Activated CD8-positive, alpha-beta memory T cell treated with anti-CD3 and anti-CD28 coated beads, Interleukin-2, amount 50 U/mL, for 48 hours (primary cell): Measurements from ENCODE around the gene MSANTD4.
"Not testable (repeated sequence)": the region's sequence is repeated elsewhere in the genome, so short reads cannot be mapped to it uniquely, and the experiment has no call there.

Source experiments
- DNase-seq: peaks from one replicate; pipeline ENCODE4 v3.0.0-alpha.2; 2020

Gene MSANTD4

DNA sequence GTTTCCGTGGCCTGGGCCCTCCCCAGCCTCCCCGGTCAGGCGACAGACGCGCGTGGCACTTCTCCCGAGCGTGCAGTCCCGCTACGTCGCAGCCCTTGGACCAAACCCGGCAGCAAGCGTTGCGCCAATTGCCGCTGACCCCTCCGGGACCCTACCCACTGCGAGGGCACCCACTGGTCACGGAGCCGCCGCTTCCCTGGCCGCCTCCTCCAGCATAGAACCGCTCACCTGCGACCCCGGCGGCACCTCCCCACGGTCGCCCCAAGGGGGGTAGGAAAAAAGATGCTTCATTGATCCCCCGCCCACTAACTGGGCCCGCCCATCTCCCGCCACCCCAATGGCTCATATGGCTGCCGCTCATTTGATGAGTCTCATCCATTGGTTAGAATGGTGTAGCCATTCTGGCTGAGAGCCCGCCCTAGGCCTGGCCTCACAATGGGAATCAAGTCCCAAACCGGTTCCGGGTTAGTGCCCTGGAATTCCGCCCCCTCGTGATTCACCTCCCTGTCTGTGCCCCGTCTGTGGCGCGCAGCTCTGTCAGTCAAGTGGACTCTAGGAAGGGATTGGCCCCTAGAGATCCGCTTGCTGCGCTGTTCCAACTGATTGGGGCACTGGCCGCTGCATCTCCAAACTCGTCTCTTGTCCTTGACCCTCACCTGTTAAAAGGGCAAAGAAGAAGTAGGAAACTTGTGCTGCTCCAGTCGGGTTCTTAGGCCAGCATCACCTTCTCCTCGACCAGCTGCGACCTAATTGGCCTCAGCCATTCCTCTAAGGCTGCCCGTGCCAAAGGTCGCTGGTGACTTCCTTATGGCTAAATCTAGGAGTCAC is at the start of gene MSANTD4:
MSANTD4 (minus strand) TSS at position 274 of the 828 bp plus-strand sequence. CDS start 11,323 bp downstream, outside the sequence.
- peak; percentile 95 for DNase-seq

DNA sequence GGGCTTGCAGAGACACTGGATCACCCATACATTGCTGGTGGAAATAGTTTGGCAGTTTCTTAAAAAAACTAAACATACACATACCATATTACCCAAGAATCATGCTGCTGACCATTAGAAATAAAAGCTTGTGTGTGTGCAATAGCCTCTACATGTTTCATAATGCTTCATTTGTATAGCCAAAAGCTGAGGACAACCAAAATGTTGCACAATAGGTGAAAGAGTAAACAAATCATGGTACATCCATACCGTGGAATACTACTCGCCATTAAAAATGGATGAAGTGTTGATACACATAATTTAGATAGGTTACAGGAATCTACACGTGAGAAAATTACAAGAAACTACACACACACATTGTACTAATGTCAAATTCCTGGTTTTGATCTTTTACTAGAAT is 48.6 kb upstream of the MSANTD4 start:
- DNase-seq = no peak

GRCh38 chr11:106063009-106063408 is 41.0 kb upstream of the MSANTD4 start:
- DNase-seq = no peak

DNA sequence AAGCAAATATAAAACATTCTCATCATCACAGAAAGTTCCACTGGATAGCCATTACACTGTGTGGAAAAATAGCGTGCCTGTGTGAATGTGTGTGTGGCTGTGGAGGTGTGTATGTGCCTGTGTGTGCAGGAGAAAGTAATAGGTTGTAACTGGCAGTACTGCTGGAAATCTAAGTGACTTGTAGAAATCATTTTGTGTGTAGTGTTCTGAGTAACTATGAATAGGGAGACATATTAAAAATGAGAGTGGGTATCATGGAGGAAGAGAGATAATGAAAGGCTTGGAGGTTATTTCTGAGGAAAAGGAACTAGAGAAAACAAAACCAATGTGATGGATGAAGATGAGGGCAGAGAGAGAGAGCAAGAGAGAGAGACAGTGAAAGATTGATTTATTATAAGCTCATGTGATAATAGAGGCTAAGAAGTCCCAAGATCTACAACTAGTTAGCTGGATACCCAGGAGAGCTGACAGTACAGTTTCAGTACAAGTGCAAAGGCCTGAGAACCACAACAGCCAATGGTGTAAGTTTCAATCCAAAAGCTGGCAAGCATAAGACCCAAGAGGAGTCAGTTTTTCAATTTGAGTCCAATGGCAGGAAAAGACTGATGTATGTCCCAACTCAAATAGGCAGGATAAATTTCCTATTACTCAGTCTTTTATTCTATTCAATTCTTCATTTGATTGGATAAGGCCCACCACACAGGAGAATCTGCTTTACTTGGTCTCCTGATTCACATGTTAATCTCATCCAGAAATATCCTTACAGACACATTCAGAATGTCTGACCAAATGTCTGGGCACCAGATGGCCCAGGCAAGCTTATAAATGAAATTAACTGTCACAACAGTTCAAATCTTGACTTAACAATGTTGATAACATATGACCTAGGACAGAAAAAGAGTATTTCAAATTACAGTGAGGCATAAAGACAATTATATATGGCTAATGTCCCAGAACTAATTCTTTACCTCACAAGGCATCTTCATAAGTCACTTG is 40.2 kb upstream of the MSANTD4 start:
- no peak for DNase-seq

- DNase-seq = no peak
Observed at GRCh38 chr11:106061249-106061784, 39.3 kb upstream of the MSANTD4 start.

GRCh38 chr11:106059617-106060016 is 37.6 kb upstream of the MSANTD4 start:
- no peak for DNase-seq

- not testable (repeated sequence) for DNase-seq
Observed at GRCh38 chr11:106058377-106058776, 36.3 kb upstream of the MSANTD4 start.

DNA sequence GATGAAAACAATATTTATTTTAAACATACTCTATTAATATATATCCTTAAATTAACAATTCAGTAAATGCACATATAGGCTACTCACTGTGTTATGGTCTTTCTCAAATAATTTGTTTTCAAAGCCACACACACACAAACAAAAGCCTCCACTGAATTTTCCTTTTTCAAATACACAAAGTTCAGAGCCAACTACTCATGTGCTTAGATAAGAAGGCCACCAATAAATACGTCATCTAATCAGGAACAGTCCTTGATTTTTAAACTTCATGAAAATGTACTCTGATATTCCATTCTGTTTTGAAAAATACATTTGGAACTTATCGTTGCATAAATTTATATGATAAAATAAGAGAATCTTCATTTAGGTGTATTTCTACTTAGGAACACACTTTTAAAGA is 29.1 kb upstream of the MSANTD4 start:
- DNase-seq = no peak

GRCh38 chr11:106049727-106050476 is 27.9 kb upstream of the MSANTD4 start:
- no peak for DNase-seq

DNA sequence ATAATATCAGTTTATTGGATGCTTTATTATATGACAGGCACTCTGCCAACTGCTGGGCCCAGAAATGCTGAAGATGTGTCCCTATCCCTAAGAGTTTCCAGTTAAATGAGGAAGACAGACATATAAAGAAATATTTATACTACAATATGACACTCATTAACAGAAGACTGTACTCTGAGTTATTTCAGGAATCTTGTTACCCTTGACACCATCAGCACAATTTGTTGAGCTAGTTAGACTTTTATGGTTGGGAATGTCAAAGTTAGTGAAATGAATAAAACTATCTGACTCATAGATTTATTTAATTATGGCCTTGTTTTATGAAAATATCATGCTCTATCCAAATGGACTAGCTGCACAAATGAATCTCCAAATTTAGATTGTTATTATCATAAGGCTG is 25.6 kb upstream of the MSANTD4 start:
- no peak for DNase-seq

DNA sequence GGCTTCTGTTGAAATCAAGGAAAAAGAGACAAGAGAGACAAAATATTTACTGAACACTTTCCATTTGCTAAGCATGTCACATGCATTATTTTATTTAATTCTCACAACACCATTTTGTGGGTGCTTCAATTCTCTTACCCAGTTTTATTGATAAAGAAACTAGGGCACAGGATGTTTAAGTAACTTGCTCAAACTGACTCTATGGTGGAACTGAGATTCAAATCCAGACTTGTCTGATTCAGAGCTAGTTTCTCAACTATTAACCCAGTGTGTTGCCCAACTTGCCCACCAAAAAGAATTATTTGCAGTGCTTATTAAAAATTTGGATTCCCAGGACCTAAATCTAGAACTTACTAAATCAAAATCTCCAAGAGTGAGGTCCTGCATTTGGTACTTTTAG is 21.5 kb upstream of the MSANTD4 start:
- no peak for DNase-seq

DNA sequence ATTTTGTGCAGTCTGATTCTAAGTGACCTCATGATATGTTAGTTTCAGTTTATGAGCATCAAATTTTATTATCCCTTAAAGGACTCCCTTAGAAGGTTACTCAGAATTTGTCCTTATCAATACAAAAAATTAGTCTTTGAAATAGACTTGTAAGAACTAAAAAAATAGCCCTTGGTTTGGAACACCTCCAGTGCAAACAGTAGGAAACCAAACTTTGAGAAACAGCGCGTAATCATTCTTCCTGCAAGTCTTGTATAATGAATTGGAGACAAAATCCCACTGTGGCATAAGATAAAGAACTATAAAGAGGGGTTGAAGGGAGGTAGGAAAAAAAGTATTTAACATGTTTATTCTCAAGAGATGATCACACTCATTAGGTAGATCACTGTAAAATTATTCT is 10.8 kb upstream of the MSANTD4 start:
- no peak for DNase-seq

- DNase-seq = no peak
Observed at GRCh38 chr11:106031936-106032335, 9.9 kb upstream of the MSANTD4 start.

- DNase-seq = no peak
Observed at GRCh38 chr11:106031202-106031810, 9.3 kb upstream of the MSANTD4 start.

GRCh38 chr11:106030609-106031008 is 8.6 kb upstream of the MSANTD4 start:
- no peak for DNase-seq

GRCh38 chr11:106022795-106023275 is 795 bp upstream of the MSANTD4 start:
- DNase-seq = no peak

DNA sequence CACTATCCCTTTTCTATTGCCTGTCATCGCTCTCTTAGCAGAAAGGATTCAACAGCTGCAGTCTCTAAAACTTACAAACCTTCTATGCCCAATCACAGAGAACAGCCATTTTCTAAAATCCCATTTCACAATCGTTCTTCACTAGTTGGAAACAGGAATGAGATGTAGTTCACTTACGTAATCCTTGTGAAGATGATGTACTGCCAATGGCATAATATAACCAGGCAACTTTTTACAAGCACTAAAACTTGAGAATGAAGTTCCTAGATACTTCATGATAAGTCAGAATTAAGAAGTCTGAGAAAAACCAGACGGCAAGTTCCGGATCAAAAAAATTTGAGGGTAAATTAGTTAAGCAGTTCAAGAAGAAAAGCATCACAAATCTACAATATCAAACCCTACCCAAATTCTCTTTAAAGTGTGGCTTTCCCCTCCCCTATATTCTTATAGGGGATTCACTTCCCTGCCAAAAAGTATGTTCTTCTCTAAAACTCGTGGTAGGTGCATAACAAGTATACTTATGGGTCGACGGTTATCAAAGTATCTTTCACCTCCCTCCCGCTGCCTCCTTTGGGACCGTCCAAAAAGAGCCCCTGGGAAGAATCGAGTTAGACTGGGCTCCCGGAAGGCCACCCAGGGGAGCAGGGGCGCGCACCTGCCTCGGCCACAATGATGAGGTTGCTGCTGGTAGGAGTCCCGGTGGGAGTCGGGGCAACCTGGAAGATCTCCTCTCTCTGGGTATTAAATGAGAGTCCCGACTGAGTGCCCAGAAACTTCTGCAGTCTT is 666 bp downstream of the MSANTD4 start:
- DNase-seq = no peak

GRCh38 chr11:106017093-106017492 is 4.9 kb downstream of the MSANTD4 start:
- no peak for DNase-seq

DNA sequence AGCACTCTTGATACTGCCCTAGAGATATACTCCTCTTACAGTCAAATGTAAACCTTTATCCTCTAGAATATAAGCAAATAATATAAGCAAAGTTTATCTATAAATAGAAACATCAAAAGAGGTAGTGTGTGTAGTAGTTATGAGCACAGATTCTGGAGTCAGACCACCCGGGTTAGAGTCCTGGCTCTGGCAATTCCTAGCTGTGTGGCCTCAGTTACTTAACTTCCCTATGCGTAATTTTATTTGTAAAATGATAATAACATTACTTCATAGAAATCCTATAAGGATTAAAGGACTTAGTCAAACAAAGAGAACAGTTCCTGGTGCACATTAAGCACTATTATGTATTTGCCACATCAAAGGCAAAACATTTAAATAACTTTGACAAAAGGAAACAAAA is 7.0 kb downstream of the MSANTD4 start:
- DNase-seq = no peak

DNA sequence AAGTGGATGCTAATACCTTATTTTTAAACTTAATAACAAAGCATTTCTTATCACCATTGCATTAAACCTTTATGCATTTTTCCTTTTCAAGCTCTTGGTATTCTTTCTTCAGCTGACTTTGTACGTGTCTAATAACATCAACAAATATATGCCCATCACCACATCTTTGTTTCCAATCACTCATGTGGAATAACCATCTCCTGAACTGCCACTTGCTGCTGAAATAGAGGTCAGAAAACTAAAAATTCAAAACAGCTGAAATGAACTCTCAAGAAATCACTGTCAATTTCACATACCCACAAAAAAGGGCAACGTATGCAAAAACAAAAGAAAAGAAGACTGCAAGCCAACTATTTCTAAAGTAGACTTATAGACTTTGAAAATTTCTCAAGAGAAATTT is 7.4 kb downstream of the MSANTD4 start:
- no peak for DNase-seq

- DNase-seq = no peak
Observed at GRCh38 chr11:106014035-106014434, 8.0 kb downstream of the MSANTD4 start.
